Skin of body (tissue), 2 donors: ENCODE measurements around the gene RHOD. TPM values are rescaled to one million over a fixed set of nuclear protein-coding genes. Genes with fewer than 3 reads are reported as not detected.

ENCODE experiments used
- DNase-seq: peaks from one replicate; lab custom pipeline; 2025; lab: John Stamatoyannopoulos, UW
- total RNA-seq: library from RNA; depleted of rRNA; stranded (reverse); fragments of >200 nt; gene quantifications from one replicate; pipeline ENCODE4 v1.2.3, GENCODE V29; 2014

RHOD gene, protein sequence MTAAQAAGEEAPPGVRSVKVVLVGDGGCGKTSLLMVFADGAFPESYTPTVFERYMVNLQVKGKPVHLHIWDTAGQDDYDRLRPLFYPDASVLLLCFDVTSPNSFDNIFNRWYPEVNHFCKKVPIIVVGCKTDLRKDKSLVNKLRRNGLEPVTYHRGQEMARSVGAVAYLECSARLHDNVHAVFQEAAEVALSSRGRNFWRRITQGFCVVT
- 11.7 TPM for total RNA-seq

DNA sequence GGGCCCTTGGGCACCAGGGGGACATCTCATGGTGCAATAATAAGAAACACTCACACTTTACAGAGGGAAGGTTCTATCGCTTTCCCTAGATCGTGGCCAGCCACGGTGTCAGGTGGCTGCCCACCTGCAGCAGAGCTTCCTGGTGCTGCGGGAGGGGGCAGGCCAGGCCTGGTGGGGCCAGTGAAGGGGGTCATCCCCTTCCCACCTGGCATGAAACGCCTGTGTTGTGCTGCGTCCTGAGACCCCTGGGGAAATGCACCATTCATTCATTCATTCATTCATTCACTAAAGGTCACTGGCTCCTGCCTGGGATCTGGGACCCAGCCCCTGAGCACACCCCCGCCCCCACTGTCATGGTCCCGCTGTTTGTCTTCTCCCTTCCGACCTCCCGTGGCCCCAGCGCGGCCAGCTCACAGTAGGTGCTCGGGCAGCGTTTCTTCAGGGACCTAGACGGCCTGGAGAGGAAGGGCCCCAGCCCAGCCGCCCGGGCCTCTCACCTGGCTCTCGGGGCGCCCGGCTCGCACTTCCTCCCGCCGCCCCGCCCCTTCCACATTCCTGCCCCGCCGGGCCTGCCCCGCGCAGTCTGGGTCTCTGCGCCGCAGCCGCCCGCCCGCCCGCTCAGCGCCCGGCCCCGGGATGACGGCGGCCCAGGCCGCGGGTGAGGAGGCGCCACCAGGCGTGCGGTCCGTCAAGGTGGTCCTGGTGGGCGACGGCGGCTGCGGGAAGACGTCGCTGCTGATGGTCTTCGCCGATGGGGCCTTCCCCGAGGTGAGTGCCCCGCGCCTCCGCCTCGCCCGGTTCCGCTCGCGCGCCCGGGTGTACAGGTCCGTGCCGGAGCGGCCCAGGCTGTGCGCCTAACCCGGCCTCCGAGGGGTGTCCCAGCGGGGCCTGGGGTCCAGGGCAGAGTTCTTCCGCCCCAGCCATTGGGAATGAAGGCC is at the start of gene RHOD:
RHOD (plus strand) TSS at position 581 of the 938 bp plus-strand sequence; CDS start at position 637, 56 bp downstream.
- DNase-seq = no peak

DNA sequence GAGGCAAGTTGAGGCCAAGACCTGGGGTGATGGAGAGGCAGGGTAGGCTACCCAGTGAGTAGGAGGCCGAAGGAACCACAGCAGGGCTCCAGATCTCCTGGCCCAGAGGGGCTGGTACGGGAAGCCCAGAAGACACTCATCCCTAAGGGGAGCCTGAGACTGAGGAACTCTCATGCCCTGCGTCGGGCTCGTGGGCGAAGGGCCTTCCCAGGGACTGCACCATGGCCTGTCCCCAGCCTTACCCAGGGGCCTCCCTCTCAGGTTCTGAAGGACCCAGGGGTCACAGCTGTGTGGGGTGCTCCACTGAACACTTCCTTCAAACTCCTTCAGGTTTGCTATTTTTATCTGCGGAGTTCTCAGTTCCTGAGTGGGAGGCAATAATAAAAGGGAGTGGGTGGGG is 49.5 kb upstream of the RHOD start:
- DNase-seq = no peak

DNA sequence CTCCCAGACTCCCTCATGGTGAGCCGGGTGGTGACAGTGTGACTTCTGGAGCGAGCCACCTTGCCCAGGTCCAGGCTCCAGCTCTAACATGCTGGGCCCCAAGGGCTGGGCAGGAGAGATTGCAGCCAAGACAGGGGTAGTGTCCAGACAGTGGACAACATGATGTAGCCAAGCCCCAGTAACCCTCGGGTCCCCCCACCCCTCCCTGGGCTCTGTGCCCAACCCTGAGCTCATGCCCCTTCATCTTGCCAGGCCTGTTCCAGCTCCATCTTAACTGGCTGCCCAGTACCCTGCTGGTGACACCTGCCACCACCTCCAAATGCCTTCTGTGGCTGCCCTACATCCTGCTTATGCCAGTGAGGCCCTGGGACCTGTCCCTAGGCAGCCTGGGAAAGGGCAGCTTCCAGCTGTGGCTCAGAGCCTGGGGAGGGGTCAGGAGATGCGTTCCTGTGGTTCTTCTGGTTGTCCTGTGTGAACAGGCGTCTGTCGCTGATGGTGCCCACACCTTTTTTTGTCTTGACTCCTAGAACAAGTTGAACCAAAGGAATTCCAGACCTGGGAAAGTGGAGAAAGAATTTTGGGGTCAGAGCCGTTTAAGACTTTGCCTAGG is 46.2 kb upstream of the RHOD start:
- DNase-seq = no peak

DNA sequence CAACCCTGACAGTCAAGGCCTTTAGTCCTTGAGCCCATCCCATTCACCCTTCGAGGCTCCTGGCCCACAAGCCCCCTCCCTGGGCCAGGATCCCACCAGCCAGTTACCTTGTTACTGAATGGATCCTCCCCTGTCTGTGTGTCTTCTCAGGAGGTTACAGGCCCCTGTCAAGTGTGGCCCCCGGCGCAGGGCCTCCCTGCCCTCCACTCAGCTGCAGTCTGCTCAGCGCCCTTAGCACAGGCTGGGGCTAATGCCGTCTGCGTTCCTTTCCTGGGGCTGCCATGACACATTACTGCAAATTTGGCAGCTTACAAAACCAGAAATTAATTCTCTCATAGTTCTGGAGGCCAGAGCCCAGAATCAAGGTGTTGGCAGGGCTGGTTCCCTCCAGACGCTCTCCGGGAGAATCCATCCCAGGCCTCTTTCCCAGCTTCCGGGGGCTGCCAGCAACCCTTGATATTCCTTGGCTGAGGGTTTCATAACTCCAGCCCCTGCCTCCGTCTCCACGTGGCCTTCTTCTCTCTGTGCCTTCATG is 43.1 kb upstream of the RHOD start:
- DNase-seq = no peak

DNA sequence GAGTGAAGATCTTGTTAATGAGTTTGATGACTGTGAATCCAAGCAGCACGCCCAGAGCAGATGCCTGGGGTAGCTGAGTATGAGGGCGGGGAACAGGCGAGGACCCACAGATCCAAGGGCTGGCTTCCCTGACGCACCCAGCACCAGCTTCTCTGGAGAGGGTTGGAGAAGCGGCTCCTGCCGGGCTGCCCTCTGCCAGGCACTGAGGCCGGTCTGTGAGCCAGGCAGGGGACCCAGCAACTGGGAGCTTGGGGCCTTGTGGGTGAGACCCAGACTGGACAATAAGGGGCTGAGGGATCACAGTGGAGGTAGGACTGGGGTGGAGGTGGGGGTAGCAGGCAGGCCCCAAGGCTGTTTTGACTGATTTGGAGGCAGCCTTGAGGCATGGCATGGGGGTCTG is 42.3 kb upstream of the RHOD start:
- DNase-seq = no peak

DNA sequence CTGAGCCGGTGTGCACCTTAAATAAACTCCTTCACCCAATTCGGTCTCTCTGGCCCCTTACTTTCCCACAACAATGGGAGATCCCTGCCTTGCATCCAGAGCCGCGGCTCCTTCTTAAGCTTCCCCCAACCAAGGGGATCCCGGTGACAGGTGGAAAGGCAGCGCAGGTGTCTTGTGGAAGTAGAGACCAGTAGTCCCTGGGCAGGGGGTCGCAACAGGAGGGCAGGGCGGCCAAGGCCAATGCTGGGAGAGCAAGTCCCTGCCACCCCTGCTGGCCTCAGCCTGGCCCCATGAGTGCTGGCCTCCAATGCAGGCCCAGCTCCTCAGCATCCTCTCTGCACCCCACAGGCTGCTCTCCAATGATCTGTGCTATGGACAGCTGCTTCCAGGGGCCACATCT is 41.6 kb upstream of the RHOD start:
- no peak for DNase-seq

DNA sequence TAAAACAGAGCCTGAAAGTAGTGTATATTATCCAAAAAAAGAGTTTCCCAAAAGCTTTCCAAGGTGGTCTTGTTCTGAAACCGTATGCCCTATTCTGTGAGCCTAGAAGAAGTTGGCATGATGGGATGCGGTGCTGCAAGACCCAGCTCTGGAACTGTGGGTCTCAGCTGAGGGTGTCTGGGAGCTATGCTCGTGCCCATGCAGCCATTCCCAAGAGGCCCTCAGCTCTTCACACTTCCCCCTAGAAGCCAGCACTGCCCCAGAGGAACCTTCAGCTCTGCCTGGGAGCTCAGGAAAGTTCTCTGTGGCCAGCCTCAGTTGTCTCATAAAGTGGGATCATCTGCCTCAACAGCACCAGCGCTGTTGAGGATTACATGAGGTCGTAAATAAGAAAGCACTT is 40.1 kb upstream of the RHOD start:
- no peak for DNase-seq

DNA sequence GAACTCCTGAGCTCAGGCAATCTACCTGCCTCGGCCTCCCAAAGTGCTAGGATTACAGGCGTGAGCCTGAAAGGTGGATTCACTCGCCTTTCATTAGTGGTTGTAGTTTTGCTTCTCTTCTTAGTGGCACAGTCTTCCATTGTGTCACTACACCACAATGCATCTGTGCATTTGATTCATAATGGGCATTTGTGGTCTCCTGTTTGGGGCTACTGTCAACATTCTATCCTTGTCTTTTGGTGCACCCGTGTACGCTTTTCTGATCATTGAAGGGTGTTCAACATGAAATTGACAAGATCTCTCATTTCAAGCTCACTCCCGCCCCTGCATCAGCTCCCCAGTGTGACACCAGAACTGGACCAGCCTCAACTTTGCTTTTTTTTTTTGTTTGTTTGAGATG is 35.7 kb upstream of the RHOD start:
- DNase-seq = no peak

DNA sequence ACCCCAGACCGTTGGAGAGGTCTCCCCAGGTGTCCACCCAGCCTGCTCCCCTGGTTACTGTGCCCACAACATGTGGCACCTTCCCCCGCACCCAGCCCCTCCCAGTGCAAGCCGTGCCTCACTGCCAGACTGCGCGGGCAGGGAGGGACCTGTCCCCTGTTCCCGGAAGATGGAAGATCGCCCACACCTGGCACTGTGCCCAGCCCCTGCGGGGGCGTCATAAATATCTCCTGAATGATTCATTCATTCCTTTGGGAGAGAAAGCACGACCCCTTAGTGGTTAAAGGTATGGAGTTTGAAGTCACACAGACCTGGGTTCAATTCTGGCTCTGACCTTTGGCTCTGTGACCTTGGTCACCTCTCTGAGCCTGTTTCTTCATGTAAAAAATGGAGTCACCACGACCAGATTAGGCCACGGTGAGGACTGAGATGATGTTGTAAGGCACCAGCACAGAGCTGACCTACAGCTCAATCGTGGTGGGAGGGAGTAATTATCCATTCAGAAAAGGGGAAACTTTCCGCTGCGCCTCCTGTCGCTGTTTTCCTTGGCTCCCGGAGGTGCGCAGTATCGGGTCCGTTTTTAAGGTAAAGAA is 34.2 kb upstream of the RHOD start:
- no peak for DNase-seq

DNA sequence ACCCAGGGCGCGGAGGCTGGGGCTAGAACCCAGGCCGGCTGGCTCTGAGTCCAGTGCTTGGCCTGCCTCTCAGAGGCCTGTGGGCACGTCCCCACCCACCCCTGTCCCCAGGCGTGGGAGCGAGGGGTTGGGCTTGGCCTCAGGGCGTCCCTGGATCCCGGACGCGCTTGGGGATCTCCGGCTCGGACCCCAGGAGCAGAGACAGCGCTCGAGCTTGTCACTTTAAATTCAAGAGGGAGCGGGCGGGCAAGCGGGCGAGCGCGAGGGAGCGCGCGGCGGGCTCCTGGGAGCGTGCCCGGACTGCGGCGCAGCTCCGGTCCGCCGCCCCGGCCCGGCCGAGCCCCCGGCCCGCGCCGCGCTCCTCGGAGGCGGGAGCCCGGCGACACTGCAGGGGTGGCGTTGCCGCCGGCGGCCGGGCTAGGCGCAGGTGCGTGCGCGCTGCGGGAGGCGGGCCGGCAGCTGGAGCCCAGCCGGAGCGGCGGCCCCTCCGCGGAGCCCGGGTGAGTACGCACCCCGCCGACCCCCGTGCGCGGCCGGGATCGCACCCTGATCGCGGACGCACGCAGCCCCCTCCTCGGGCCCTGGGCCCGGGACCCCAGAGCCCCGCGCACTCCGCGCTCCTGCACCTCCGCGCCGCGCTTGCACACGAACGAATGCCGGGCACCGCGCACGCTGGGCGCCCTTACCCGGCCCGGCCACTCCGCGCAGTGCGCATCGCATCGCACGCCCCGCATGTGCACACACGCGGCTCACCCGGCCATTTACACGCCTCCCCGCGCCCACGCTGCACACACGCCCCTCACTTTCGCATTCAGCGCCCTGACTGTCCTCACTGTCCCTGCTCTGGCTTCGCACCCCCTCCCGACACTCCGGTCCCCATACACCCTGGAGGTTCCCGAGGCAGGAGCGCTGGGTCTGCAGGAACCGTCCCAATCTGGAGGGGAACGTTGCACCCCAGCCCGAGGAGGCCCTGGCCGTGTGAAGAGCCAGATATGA is 33.4 kb upstream of the RHOD start, which contains the start of gene SYT12:
SYT12 (plus strand) TSS at position 174 of the 996 bp plus-strand sequence. CDS start 7,011 bp downstream, outside the sequence.
- no peak for DNase-seq

DNA sequence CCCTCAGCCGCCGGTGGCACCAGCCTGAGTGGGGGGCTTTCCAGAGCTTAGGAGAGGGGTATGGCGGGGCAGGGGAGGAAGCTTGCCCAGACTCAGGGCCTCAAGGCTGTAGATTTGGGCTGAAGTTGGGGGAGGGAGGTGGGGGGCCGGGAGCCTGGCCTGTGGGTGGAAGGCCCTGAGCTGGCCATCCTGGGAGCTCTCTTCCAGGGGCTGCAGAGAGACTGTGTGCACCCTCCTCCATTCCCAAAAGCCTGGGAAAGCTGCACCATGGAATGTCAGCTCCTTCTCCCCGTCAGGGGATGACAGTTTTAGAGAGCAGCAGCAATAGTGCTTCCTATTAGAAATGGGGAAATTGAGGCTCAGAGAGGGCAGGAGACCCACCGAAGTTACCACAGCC is 32.7 kb upstream of the RHOD start:
- DNase-seq = no peak

DNA sequence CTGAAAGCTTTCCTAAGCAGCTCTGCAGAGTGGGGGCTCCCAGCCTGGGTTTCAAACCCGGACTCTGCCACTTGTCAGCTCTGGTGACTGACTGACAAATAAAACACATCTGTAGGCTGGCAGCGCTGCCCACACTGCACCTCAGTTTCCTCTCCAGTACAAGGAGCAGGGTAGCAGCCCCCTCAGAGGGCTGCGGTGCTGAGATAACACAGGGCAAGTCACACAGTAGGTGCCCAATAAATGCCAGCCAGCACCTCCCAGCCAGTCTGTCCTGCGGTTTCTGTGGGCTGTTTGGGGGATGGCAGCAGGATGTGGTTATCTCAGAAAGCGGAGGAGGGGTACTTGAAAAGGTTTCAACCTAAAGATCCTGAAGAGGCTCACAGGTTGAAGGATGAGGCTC is 32.2 kb upstream of the RHOD start:
- DNase-seq = no peak

DNA sequence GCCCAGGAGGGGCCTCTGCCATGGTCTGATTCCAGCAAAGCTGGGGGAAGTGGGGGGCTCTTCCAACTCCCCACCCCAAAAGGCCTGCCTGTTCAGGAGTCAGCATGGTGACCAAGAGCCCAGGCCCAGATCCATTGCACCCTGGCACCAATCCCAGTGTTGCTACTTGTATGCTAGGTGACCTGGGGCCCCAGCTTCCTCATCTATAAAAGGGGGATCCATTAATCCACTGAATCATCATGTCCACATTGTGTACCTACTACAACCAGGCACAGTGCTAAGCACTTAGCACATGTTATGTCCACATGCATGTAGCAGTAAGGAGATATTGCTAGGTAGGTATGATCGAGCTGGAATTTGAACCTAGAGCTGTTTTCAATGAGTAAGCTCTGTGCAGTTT is 31.7 kb upstream of the RHOD start:
- DNase-seq = no peak

DNA sequence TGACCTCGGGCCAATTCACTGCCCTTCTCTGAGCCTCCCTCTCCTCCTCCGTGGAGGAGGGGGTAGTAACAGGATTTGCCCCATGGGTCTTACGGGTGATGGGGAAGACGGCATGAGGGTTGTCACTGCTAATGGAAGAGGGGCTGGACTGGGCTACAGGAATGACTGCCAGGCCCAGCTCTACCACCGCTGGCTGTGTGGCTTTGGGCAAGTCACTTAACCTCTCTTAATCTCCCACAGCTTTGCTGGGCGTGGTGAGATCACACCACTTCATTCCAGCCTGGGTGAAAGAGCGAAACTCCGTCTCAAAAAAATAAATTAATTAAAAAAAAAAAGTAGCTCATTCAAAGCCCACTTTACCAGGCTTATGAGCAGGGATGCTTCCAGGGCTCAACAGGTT is 30.9 kb upstream of the RHOD start:
- no peak for DNase-seq

DNA sequence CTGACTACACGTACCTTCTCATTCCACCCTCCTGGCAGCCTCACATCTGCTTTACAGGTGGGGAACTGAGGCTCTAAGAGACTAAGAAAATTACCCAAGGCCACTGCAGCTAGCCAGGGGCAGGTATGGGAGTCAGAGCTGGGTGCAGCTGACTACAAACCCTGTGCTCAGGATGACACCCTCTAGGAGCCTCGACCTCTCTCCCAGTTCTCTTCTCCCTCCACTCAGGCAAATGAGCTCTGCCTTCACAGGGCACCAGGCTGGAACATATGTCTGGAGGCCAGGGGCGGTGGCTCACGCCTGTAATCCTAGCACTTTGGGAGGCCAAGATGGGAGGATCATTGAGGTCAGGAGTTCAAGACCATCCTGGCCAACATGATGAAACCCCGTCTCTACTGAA is 29.7 kb upstream of the RHOD start:
- no peak for DNase-seq

DNA sequence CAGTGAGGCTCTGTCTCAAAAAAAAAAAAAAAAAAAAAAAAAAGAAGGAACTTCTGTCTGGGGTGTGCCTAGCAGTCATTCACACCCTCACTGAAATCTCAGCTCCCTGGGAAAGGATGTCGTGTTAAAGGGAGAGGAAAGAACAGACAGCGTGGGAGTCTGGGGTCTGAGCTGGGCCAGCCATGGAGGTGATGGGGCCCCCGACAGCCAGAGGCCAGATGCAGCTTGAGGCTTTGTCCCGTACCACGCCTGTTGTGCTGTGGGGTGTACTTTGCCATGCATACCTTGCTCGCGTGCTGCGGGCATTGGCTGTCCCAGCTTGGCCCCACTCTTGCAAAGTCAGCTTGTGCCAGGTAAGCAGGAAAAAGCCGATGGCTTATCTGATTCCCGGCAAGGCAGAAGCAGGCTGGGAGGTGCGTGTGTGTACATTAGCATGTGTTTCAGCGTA is 29.1 kb upstream of the RHOD start:
- no peak for DNase-seq

DNA sequence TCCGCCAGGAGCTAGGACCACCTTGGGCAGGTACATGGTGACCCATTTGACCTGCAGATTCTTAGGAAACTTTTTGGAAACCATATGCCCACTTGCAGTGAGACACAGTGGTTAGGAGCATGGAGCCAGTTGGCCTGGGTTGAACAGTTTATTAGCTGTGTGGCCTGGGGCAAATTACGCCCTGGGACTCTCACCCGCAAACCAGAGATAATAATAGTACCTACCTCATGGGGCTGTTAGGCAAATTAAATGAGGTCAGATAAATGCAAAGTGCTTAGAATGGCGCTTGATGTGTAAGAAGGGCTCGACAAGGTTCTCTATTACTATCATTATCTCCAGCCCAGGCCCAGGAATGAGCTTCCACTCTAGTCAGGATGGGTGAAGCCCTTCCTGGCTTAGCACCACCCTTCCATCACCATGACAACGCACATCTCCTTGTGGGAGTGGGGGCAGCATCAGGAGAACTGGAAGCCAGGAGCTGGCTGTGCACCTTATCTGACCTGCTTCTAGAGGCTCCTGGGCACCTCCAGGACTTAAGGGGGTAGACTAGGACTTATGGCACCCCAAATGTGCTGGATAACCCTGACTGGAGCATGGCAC is 28.6 kb upstream of the RHOD start:
- no peak for DNase-seq

DNA sequence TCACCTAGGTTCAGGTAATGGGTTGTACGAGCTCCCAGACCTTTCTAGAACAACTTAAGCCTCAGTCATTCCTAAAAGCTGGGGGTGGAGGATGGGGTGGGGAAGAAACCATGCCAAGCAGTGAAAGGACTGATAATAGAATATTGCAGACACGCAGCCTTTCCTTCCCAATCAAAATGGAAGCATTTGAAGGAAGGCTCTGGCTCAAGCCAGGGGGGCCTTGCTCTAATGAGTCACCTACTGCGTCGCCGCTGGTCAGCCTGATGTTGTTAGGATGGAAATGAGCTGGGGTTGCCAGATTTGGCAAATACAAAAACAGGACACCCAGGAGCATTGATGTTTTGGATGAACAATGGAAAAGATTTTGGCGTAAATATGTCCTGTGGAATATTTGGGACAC is 27.5 kb upstream of the RHOD start:
- no peak for DNase-seq

DNA sequence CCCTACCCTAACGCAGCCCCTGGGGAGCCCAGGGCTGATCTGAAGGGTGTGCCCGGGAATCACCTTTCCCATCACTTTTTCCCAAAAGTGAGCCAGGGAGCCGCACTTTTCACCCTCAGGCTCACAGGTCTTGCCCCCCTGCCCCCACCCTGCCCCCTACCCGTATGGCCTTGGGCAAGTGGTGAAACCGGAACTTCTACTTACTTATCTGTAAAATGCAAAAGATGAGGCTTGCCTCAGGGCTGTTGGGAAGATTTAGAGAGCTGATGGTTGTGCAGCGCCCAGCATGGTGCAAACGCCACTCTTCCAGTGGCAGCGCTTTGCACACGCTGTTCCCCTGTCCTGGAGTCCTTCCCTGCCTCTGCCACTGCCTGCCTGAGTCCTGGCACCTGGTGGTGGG is 25.7 kb upstream of the RHOD start:
- DNase-seq = no peak
